Kidney tubule cell (primary cell): ENCODE results near the gene CPB1.
"Not testable (repeated sequence)": the region's sequence is repeated elsewhere in the genome, so short reads cannot be mapped to it uniquely, and the experiment has no call there.

Experiments used
- DNase-seq: peaks from one replicate; pipeline ENCODE4 v3.0.0-alpha.2; 2018; ENCODE audit warnings: low spot score

CPB1 gene

GRCh38 chr3:148827585-148827984 is at the start of gene CPB1:
Gene CPB1 (plus strand): TSS chr3:148827811. CDS start chr3:148827824, 13 bp downstream.
- DNase-seq: no peak

- no peak for DNase-seq
Measured at GRCh38 chr3:148778926-148779325, 48.7 kb upstream of the CPB1 start.

- not testable (repeated sequence) for DNase-seq
Measured at GRCh38 chr3:148785026-148785425, 42.6 kb upstream of the CPB1 start.

GRCh38 chr3:148786159-148786558 is 41.5 kb upstream of the CPB1 start:
- DNase-seq: not testable (repeated sequence)

GRCh38 chr3:148789146-148789545 is 38.5 kb upstream of the CPB1 start:
- no peak for DNase-seq

- no peak for DNase-seq
Measured at GRCh38 chr3:148789906-148790305, 37.7 kb upstream of the CPB1 start.

GRCh38 chr3:148790370-148790769 is 37.2 kb upstream of the CPB1 start:
- no peak for DNase-seq

- DNase-seq: peak; percentile 24
Measured at GRCh38 chr3:148790851-148791735, 36.5 kb upstream of the CPB1 start.

- DNase-seq: no peak
Measured at GRCh38 chr3:148791920-148792319, 35.7 kb upstream of the CPB1 start.

- no peak for DNase-seq
Measured at GRCh38 chr3:148792516-148792915, 35.1 kb upstream of the CPB1 start.

- DNase-seq: peak; percentile 21
Measured at GRCh38 chr3:148796799-148797198, 30.8 kb upstream of the CPB1 start.

- DNase-seq: no peak
Measured at GRCh38 chr3:148797795-148798194, 29.8 kb upstream of the CPB1 start.

GRCh38 chr3:148800414-148800813 is 27.2 kb upstream of the CPB1 start:
- no peak for DNase-seq

GRCh38 chr3:148809835-148810234 is 17.8 kb upstream of the CPB1 start:
- DNase-seq: no peak

- DNase-seq: no peak
Measured at GRCh38 chr3:148815316-148816110, 12.1 kb upstream of the CPB1 start.

- no peak for DNase-seq
Measured at GRCh38 chr3:148816427-148816826, 11.2 kb upstream of the CPB1 start.

GRCh38 chr3:148816981-148817525 is 10.6 kb upstream of the CPB1 start:
- DNase-seq: no peak

- DNase-seq: no peak
Measured at GRCh38 chr3:148820361-148821245, 7.0 kb upstream of the CPB1 start.

GRCh38 chr3:148823026-148823425 is 4.6 kb upstream of the CPB1 start:
- DNase-seq: no peak

GRCh38 chr3:148825476-148825875 is 2.1 kb upstream of the CPB1 start:
- DNase-seq: peak; percentile 4

GRCh38 chr3:148828136-148828690 is 602 bp downstream of the CPB1 start:
- no peak for DNase-seq
